ENCODE results near the gene KIAA1328.

DNA sequence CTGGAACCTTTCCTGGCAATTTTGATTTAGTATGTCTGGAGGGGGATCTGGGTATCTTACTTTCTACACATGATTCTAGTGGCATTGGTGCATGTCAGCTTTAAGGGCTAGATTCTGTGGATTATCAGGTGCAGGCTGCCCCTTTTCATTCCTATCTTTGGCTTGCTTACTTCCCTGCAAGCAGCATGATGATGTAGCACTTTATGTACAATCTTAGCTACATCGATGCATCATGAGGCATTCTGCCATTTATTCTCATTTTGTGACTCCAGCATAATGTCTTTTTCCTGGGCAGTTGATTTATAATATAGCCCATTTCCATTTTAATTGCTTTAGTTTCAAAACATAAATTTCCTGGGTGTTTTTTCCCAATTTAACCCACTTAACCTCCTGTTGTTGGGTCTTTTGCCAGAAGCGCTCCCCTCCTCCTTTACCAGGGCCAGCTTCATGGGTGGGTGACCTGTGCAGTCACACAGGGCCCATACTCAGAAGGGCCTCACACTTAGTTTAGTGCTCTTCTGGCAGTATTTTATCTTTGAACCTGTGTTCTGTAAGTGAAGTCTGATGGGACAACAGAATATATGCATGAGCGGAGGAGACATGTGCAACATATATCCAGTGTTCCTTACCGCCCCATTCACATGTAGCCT lies 36.2 kb upstream of the KIAA1328 start:
- TF ChIP-seq CC2D1A (IDR thresholded peaks at IDR 0.05) = no peak
- TF ChIP-seq, protein P1, sequence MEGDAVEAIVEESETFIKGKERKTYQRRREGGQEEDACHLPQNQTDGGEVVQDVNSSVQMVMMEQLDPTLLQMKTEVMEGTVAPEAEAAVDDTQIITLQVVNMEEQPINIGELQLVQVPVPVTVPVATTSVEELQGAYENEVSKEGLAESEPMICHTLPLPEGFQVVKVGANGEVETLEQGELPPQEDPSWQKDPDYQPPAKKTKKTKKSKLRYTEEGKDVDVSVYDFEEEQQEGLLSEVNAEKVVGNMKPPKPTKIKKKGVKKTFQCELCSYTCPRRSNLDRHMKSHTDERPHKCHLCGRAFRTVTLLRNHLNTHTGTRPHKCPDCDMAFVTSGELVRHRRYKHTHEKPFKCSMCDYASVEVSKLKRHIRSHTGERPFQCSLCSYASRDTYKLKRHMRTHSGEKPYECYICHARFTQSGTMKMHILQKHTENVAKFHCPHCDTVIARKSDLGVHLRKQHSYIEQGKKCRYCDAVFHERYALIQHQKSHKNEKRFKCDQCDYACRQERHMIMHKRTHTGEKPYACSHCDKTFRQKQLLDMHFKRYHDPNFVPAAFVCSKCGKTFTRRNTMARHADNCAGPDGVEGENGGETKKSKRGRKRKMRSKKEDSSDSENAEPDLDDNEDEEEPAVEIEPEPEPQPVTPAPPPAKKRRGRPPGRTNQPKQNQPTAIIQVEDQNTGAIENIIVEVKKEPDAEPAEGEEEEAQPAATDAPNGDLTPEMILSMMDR (IDR thresholded peaks at IDR 0.05 in 2 of 3, conservative IDR thresholded peaks at IDR 0.05 in 1 of 3; ENCODE audit: insufficient read depth in 2 of 3, low read depth in 1 of 3, low read length in 3 of 3) = no peak
- no peak for TF ChIP-seq POLR2AphosphoS5 (IDR thresholded peaks at IDR 0.05; ENCODE audit: control insufficient read depth, insufficient read depth, low read depth, low read length)
- TF ChIP-seq ZNF449 (CRISPR knock-in tag; IDR thresholded peaks at IDR 0.05) = no peak
- no peak for TF ChIP-seq CHD2 (IDR thresholded peaks at IDR 0.05; ENCODE audit: low read depth, low read length)
- no peak for TF ChIP-seq MTF1 (CRISPR knock-in tag; IDR thresholded peaks at IDR 0.05; ENCODE audit: borderline replicate concordance)
- no peak for TF ChIP-seq RB1 (IDR thresholded peaks at IDR 0.05; ENCODE audit: low read depth)
- TF ChIP-seq, protein P2, sequence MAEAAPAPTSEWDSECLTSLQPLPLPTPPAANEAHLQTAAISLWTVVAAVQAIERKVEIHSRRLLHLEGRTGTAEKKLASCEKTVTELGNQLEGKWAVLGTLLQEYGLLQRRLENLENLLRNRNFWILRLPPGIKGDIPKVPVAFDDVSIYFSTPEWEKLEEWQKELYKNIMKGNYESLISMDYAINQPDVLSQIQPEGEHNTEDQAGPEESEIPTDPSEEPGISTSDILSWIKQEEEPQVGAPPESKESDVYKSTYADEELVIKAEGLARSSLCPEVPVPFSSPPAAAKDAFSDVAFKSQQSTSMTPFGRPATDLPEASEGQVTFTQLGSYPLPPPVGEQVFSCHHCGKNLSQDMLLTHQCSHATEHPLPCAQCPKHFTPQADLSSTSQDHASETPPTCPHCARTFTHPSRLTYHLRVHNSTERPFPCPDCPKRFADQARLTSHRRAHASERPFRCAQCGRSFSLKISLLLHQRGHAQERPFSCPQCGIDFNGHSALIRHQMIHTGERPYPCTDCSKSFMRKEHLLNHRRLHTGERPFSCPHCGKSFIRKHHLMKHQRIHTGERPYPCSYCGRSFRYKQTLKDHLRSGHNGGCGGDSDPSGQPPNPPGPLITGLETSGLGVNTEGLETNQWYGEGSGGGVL (CRISPR knock-in tag; IDR thresholded peaks at IDR 0.05) = no peak
- no peak for TF ChIP-seq BCL6 (CRISPR knock-in tag; IDR thresholded peaks at IDR 0.05)
- TF ChIP-seq EZH2 (IDR thresholded peaks at IDR 0.05; ENCODE audit: borderline replicate concordance, low read depth, low read length) = no peak
- no peak for TF ChIP-seq GABPB1 (CRISPR knock-in tag; IDR thresholded peaks at IDR 0.05)
- no peak for TF ChIP-seq MBD1 (CRISPR knock-in tag; IDR thresholded peaks at IDR 0.05)
- TF ChIP-seq, protein P3, sequence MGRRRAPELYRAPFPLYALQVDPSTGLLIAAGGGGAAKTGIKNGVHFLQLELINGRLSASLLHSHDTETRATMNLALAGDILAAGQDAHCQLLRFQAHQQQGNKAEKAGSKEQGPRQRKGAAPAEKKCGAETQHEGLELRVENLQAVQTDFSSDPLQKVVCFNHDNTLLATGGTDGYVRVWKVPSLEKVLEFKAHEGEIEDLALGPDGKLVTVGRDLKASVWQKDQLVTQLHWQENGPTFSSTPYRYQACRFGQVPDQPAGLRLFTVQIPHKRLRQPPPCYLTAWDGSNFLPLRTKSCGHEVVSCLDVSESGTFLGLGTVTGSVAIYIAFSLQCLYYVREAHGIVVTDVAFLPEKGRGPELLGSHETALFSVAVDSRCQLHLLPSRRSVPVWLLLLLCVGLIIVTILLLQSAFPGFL (CRISPR knock-in tag; IDR thresholded peaks at IDR 0.05) = no peak
- TF ChIP-seq ZFPM2 (CRISPR knock-in tag; IDR thresholded peaks at IDR 0.05) = no peak

Measured in K562 (cell line).